Vagina (tissue), 2 donors: ENCODE results near the gene DPP10.

Source experiments
- CTCF ChIP-seq, 3 experiments: fragments of 450-650 bp in 2 of 3; fragments of 200-600 bp in 1 of 3; sonication (generic) in 1 of 3; IDR thresholded peaks; one replicate each; pipeline ENCODE4 v1.5.1; 2017 to 2019; ENCODE audit warnings: antibody characterized with exemption in 3 of 3, mild to moderate bottlenecking in 2 of 3, moderate library complexity in 2 of 3
- POLR2A ChIP-seq, 2 donors: fragments of 450-650 bp; IDR thresholded peaks; one replicate each; pipeline ENCODE4 v1.6.1; 2017; ENCODE audit warnings: antibody characterized with exemption in 2 of 2, mild to moderate bottlenecking in 2 of 2, moderate library complexity in 2 of 2

GRCh38 chr2:115529627-115530026 is 1087.2 kb downstream of the DPP10 start:
- TF ChIP-seq CTCF (IDR thresholded peaks at IDR 0.05) (no peak), POLR2A (IDR thresholded peaks at IDR 0.05) (no peak)
